ENCODE measurements around the gene CEP135.

CEP135 gene

DNA sequence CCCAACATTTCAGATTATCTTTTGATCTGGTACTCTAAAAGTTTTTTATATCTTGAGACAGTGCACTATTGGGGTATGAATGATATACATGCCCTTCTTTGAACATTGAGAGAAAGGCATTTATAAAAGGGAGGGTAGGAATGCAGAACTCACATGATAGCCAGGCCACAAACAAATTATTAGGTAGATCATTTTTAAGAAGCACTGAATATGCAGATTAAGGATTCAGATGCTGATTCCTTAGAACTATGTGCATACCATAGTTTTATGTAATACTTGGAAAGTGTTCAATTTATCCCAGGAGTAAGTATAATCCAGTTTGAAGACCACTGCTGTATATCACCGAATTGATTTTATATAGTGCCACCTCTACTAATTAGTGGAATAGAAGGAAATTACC, 18.6 kb downstream of the CEP135 start:
- Histone ChIP-seq H3K27ac (peak overlapping the region; percentile 16; the same call in 1 of the 2 replicates), H3K4me3 (no peak overlapping the region), H3K9me3 (ENCODE audit: low read depth, low read length) (no peaks in the 10 kb centered on the region), H3K9ac (ENCODE audit: insufficient read length) (no peak overlapping the region), H3K36me3 (ENCODE audit: insufficient read depth, low read length) (peaks cover 18% of the 10 kb centered on the region)
- TF ChIP-seq FOXP2 (optimal IDR thresholded peaks at IDR 0.05; ENCODE audit: control extremely low read depth, extremely low read length, insufficient read depth), result no peak
- no peak for TF ChIP-seq POLR2AphosphoS5 (IDR thresholded peaks at IDR 0.05; ENCODE audit: borderline replicate concordance, low read depth, low read length)
- no peak for TF ChIP-seq EZH2 (IDR thresholded peaks at IDR 0.05)
- DNase-seq (ENCODE audit: low read depth, low spot score), result no peak

DNA sequence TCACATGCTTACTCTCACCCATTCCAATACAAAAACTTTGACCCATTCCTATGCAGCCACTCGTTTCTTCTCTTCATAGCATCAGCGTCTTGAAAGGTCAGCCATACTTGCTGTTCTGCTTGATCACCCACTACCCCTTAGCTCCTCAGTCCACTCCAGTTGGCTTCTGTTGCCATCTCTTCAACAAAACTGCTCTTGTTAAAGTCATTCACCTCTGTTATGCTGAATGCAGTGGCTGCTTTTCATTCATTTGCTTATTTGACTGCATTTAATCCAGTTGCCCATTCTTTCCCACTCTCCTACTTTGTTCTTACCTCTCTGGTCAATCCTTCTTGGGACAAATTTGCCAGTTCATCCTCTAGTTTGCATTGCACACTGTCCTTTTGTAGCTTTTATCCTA, 24.9 kb downstream of the CEP135 start:
- no peak overlapping the region for H3K9ac ChIP-seq (ENCODE audit: insufficient read length)
- peaks cover 7% of the 10 kb centered on the region for H3K36me3 ChIP-seq (ENCODE audit: insufficient read depth, low read length)

DNA sequence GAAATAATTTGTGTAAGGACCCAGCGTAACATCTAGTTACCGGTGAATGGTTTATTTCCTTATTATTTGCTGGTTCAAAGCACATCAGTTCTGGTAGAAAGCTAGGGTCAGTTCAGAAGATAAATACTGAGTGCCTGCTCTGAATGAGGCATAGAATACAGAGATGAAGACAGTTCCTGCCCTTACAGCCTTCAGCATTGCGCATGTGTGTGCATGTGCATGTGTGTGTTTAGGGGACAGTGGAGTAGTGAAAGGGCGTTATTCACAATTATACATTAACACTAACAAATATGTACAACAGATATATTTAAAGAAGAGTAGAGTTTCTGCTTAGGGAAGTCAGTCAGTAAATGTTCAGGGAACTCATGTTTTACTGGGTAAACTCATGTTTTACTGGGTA, 29.1 kb downstream of the CEP135 start:
- DNase-seq (ENCODE audit: low read depth, low spot score), result no peak
- Histone ChIP-seq H3K36me3 (ENCODE audit: insufficient read depth, low read length) (peaks cover 18% of the 10 kb centered on the region), H3K9ac (ENCODE audit: insufficient read length) (no peak overlapping the region), H3K4me3 (no peak overlapping the region), H3K27ac (no peak overlapping the region), H3K9me3 (ENCODE audit: low read depth, low read length) (no peaks in the 10 kb centered on the region)
- no peak for TF ChIP-seq FOXP2 (optimal IDR thresholded peaks at IDR 0.05; ENCODE audit: control extremely low read depth, extremely low read length, insufficient read depth)

More for the DNA sequence above, 24.9 kb downstream of the CEP135 start:
- no peak overlapping the region for H3K4me3 ChIP-seq
- H3K9me3 ChIP-seq (ENCODE audit: low read depth, low read length), result no peaks in the 10 kb centered on the region
- TF ChIP-seq POLR2AphosphoS5 (IDR thresholded peaks at IDR 0.05; ENCODE audit: borderline replicate concordance, low read depth, low read length), result no peak
- no peak overlapping the region for H3K27ac ChIP-seq
- no peak for DNase-seq (ENCODE audit: low read depth, low spot score)

DNA sequence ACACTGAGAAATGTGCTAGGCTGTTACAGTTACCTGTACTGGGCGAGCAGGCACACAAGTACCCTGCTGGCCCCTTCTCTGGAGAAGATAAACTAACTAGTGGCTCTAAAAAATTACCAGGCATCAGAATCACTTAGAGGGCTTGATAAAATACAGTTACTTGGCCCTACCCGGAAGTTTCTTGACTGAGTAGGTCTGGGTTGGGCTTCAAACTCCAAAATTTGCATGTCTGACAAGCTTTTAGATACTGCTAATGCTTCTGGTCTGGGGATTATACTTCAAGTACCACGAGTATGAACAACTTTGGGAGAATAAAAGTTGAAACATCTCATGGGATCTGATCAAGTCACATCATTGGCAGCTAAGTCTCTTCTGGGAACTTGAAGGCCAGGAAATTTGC, 30.8 kb downstream of the CEP135 start:
- H3K27ac ChIP-seq, result no peak overlapping the region
- H3K36me3 ChIP-seq (ENCODE audit: insufficient read depth, low read length), result peaks cover 16% of the 10 kb centered on the region
- TF ChIP-seq FOXP2 (optimal IDR thresholded peaks at IDR 0.05; ENCODE audit: control extremely low read depth, extremely low read length, insufficient read depth) (no peak), POLR2AphosphoS5 (IDR thresholded peaks at IDR 0.05; ENCODE audit: borderline replicate concordance, low read depth, low read length) (no peak), EZH2 (IDR thresholded peaks at IDR 0.05) (no peak)
- no peak for DNase-seq (ENCODE audit: low read depth, low spot score)
- H3K4me3 ChIP-seq, result no peak overlapping the region
- no peaks in the 10 kb centered on the region for H3K9me3 ChIP-seq (ENCODE audit: low read depth, low read length)
- no peak overlapping the region for H3K9ac ChIP-seq (ENCODE audit: insufficient read length)

DNA sequence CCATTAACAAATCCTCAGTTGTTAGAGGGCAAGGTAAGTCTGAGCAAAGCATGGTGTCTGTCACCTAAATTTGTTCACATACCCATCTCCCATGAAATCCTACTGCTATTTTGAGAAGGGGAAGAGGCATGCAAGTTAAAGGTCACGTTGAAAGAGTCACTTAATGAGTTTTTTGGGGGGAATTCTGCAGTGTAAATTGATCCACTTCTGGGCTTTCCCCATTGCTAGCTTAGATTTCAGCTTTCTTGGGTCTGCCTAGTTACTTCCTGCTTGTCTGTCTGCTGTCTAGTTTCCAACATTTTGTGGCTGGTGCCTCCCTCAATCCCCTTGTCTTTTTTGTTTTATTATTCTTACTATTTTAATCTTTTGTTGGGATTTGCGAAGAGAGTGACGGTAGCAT, 32.0 kb downstream of the CEP135 start:
- Histone ChIP-seq H3K36me3 (ENCODE audit: insufficient read depth, low read length) (peaks cover 23% of the 10 kb centered on the region), H3K4me3 (no peak overlapping the region), H3K9me3 (ENCODE audit: low read depth, low read length) (no peaks in the 10 kb centered on the region), H3K27ac (no peak overlapping the region), H3K9ac (ENCODE audit: insufficient read length) (no peak overlapping the region)
- DNase-seq (ENCODE audit: low read depth, low spot score), result no peak
- TF ChIP-seq POLR2AphosphoS5 (IDR thresholded peaks at IDR 0.05; ENCODE audit: borderline replicate concordance, low read depth, low read length), result no peak
- TF ChIP-seq EZH2 (IDR thresholded peaks at IDR 0.05), result no peak
- no peak for TF ChIP-seq FOXP2 (optimal IDR thresholded peaks at IDR 0.05; ENCODE audit: control extremely low read depth, extremely low read length, insufficient read depth)

DNA sequence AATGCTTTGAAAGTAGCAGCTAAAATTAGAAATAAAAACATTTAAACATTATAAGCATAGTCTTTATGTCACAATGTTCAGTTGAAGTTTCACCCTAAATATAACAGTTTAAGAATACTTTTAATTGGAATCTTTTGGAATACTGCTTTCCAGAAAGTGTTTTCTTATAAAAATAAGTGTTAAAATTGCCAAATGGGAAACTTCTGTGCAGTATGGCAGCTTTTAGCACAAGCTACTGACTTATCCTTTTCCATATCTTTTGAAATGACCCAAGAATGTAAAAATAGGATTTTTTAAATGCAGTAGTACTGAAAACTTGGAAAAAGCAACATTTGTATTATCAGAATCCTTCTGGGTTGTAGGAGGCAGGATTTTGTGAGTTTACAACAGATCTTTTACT, 34.2 kb downstream of the CEP135 start:
- no peak overlapping the region for H3K4me3 ChIP-seq
- H3K9ac ChIP-seq (ENCODE audit: insufficient read length), result no peak overlapping the region
- peaks cover 24% of the 10 kb centered on the region for H3K36me3 ChIP-seq (ENCODE audit: insufficient read depth, low read length)
- DNase-seq (ENCODE audit: low read depth, low spot score), result no peak
- no peak overlapping the region for H3K27ac ChIP-seq
- no peaks in the 10 kb centered on the region for H3K9me3 ChIP-seq (ENCODE audit: low read depth, low read length)
- TF ChIP-seq FOXP2 (optimal IDR thresholded peaks at IDR 0.05; ENCODE audit: control extremely low read depth, extremely low read length, insufficient read depth), result no peak
- TF ChIP-seq EZH2 (IDR thresholded peaks at IDR 0.05), result no peak
- TF ChIP-seq POLR2AphosphoS5 (IDR thresholded peaks at IDR 0.05; ENCODE audit: borderline replicate concordance, low read depth, low read length), result no peak

DNA sequence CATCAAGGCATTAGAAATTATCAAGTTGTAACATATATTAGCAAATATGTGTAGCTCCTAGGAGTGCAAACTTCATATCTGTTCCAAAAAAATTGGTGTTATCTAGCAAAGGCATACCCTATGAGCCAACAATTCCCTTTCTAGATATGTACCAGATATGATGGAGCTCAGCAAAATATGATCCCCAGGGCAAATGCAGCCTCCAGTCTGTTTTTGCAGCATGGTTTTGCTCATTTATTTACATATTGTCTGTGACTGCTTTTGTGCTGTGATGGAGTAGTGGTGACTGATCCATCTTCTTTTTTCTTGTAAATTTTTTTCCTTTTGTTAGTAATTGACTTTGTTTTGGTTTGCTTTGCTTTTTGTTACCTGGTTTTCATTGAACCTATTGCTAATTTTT, 41.0 kb downstream of the CEP135 start:
- TF ChIP-seq FOXP2 (optimal IDR thresholded peaks at IDR 0.05; ENCODE audit: control extremely low read depth, extremely low read length, insufficient read depth) (no peak), POLR2AphosphoS5 (IDR thresholded peaks at IDR 0.05; ENCODE audit: borderline replicate concordance, low read depth, low read length) (no peak), EZH2 (IDR thresholded peaks at IDR 0.05) (no peak)
- Histone ChIP-seq H3K4me3 (no peak overlapping the region), H3K9me3 (ENCODE audit: low read depth, low read length) (no peaks in the 10 kb centered on the region), H3K27ac (no peak overlapping the region), H3K36me3 (ENCODE audit: insufficient read depth, low read length) (peaks cover 15% of the 10 kb centered on the region), H3K9ac (ENCODE audit: insufficient read length) (no peak overlapping the region)
- no peak for DNase-seq (ENCODE audit: low read depth, low spot score)

DNA sequence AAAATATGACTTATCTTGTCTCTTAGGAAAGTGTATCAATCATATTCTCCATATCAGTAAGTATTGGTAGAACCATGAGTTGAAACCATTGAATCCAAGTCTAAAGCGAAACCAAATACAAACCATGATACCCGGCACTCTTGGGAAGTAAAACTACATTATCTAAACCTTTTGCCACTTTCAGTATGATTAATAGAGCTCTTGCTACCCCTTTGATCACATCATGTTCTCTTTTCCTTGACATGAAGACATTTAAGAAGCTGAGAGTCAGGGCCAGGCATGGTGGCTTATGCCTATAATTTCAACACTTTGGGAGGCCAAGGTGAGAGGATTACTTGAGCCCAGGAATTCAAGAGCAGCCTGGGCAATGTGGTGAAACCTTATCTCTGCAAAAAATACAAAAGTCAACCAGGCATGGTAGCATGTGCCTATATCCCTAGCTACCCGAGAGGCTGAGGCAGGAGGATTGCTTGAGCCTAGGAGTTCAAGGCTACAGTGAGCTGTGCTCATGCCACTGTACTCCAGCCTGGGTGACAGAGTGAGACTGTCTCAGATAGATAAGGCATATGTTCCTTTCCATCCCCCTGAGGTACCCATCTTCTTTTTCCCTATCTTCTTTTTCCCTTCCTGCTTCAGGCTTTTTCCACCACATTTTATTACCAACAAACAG, 45.4 kb downstream of the CEP135 start:
- TF ChIP-seq POLR2AphosphoS5 (IDR thresholded peaks at IDR 0.05; ENCODE audit: borderline replicate concordance, low read depth, low read length) (no peak), FOXP2 (optimal IDR thresholded peaks at IDR 0.05; ENCODE audit: control extremely low read depth, extremely low read length, insufficient read depth) (no peak), EZH2 (IDR thresholded peaks at IDR 0.05) (no peak)
- DNase-seq (ENCODE audit: low read depth, low spot score), result no peak
- Histone ChIP-seq H3K4me3 (no peak overlapping the region), H3K9me3 (ENCODE audit: low read depth, low read length) (no peaks in the 10 kb centered on the region), H3K9ac (ENCODE audit: insufficient read length) (no peak overlapping the region), H3K36me3 (ENCODE audit: insufficient read depth, low read length) (peaks cover 7% of the 10 kb centered on the region), H3K27ac (no peak overlapping the region)

DNA sequence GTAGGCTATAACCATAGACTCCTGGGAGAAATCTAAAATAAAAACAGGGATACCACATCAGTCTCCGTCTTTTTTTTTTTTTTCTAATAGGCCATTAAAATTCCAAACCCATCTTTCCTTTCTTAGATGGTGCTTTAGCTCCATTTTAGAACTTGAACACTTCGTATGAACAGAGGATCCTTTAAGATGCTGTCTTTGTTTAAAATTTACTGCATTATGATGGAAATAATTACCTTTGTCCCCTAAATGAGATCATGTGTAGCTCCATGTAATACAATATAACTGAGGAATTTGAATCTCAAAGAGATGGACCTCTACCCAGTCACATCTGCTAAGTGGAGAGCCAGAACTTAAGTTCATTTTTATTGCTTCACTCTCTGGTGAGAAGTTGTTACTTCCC, 47.9 kb downstream of the CEP135 start:
- Histone ChIP-seq H3K36me3 (ENCODE audit: insufficient read depth, low read length) (peaks cover 29% of the 10 kb centered on the region), H3K27ac (no peak overlapping the region), H3K9ac (ENCODE audit: insufficient read length) (no peak overlapping the region), H3K9me3 (ENCODE audit: low read depth, low read length) (no peaks in the 10 kb centered on the region), H3K4me3 (no peak overlapping the region)
- TF ChIP-seq FOXP2 (optimal IDR thresholded peaks at IDR 0.05; ENCODE audit: control extremely low read depth, extremely low read length, insufficient read depth), result no peak
- no peak for TF ChIP-seq EZH2 (IDR thresholded peaks at IDR 0.05)
- TF ChIP-seq POLR2AphosphoS5 (IDR thresholded peaks at IDR 0.05; ENCODE audit: borderline replicate concordance, low read depth, low read length), result no peak
- DNase-seq (ENCODE audit: low read depth, low spot score), result no peak
